ENCODE data around the gene BAIAP3. TPM values are rescaled to one million over a fixed set of nuclear protein-coding genes. Genes with fewer than 3 reads are reported as not detected.

The BAIAP3 gene
- total RNA-seq, 1 experiment from 2014 or later, result 6.8 TPM

DNA sequence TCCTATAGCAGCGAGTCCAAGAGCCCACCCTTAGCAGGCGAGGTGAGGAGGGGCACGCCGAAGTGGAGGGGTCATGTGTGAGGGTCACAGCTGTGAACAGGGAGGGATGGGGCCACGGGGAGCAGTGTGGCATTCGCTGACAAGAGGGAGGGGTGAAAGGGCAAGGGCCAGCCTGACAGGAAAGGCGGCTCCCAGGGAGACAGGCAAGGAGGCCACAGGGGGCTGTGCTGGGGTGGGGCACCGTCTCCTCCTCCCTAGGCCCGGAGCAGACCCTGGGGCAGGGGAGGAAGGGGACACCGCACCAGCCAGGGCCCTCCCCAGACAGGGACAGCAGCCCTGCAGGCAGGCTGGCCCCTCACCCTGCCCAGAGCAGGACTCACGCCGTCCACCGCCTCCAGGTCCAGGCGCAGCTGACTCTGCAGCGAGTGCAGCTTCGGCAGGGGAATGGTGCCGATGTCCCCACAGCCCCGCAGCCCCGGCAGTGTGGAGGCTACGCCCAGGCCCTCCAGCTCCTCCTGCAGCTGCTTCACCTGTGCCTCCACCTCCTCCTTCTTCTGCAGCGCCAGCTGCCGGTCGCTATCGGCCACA is 33.4 kb downstream of the BAIAP3 start:
- Histone ChIP-seq H3K4me1 (ENCODE audit: insufficient read depth, low read length) (no peaks in the 10 kb centered on the region), H3K23me2 (ENCODE audit: insufficient read length, low read depth, low read length, poor library complexity, severe bottlenecking) (no peaks in the 10 kb centered on the region), H2BK5ac (ENCODE audit: insufficient read length, low read length) (no peak overlapping the region), H2BK12ac (ENCODE audit: insufficient read length, low read depth, low read length) (no peak overlapping the region), H4K91ac (ENCODE audit: insufficient read length, low read depth, low read length) (no peak overlapping the region), H3K79me2 (ENCODE audit: insufficient read depth, low read length) (0 out of 2 replicates have a peak, but pooled peaks cover 2% of the 10 kb centered on the region), H3K79me1 (ENCODE audit: insufficient read depth, low read depth, low read length, poor library complexity, severe bottlenecking) (no peaks in the 10 kb centered on the region), H3K27me3 (ENCODE audit: insufficient read depth, low read length) (no peaks in the 10 kb centered on the region), H3K27ac (ENCODE audit: insufficient read length, low read depth, low read length) (no peak overlapping the region), H2AFZ (ENCODE audit: low read length) (no peak overlapping the region), H4K20me1 (ENCODE audit: control insufficient read depth, insufficient read depth, insufficient read length) (no peaks in the 10 kb centered on the region), H2BK20ac (ENCODE audit: low read depth, low read length, poor library complexity, severe bottlenecking) (no peak overlapping the region), H3K18ac (ENCODE audit: insufficient read length, low read depth, low read length) (no peak overlapping the region), H4K5ac (ENCODE audit: insufficient read length, low read depth, low read length) (no peak overlapping the region), H2BK120ac (ENCODE audit: low read depth, low read length, poor library complexity, severe bottlenecking) (no peak overlapping the region), H3T11ph (ENCODE audit: low read length) (no peak overlapping the region), H4K8ac (replicated peaks; ENCODE audit: insufficient read length, low read depth, low read length) (no peak overlapping the region), H3K9ac (ENCODE audit: extremely low read depth, insufficient read length, low read length) (no peak overlapping the region), H3K4ac (ENCODE audit: low read depth, low read length) (no peak overlapping the region), H3K23ac (ENCODE audit: insufficient read length, low read depth, low read length) (no peak overlapping the region), H3K9me3 (ENCODE audit: control insufficient read depth, low read depth, low read length) (no peaks in the 10 kb centered on the region), H2AK5ac (ENCODE audit: insufficient read length, low read length) (no peak overlapping the region), H3K14ac (ENCODE audit: insufficient read depth, low read length) (no peak overlapping the region), H3K56ac (ENCODE audit: insufficient read length, low read depth, low read length) (no peak overlapping the region), H2BK15ac (ENCODE audit: low read depth, low read length) (no peak overlapping the region), H3K4me2 (ENCODE audit: insufficient read depth, insufficient read length, low read length) (no peak overlapping the region)
- H3K27ac Mint-ChIP-seq, result no peak overlapping the region
- H3K9me3 Mint-ChIP-seq, result no peaks in the 10 kb centered on the region
- no peak overlapping the region for H3K4me3 Mint-ChIP-seq
- WGBS (ENCODE audit: extremely low coverage, insufficient read length, low lambda C conversion rate), result no CpG with 5 or more reads among the region's 24 CpGs
- DNase-seq, result no peak
- peaks cover 16 to 46% (median 39%) of the 10 kb centered on the region in 3 experiments; a peak in 6 of 7 replicates for H3K36me3 Mint-ChIP-seq (ENCODE audit: insufficient read depth in 1 of 3, low read depth in 3 of 3)
- TF ChIP-seq, protein P1, sequence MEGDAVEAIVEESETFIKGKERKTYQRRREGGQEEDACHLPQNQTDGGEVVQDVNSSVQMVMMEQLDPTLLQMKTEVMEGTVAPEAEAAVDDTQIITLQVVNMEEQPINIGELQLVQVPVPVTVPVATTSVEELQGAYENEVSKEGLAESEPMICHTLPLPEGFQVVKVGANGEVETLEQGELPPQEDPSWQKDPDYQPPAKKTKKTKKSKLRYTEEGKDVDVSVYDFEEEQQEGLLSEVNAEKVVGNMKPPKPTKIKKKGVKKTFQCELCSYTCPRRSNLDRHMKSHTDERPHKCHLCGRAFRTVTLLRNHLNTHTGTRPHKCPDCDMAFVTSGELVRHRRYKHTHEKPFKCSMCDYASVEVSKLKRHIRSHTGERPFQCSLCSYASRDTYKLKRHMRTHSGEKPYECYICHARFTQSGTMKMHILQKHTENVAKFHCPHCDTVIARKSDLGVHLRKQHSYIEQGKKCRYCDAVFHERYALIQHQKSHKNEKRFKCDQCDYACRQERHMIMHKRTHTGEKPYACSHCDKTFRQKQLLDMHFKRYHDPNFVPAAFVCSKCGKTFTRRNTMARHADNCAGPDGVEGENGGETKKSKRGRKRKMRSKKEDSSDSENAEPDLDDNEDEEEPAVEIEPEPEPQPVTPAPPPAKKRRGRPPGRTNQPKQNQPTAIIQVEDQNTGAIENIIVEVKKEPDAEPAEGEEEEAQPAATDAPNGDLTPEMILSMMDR (conservative IDR thresholded peaks at IDR 0.05), result no peak
- no peaks in the 10 kb centered on the region for H3K4me1 Mint-ChIP-seq
- no peaks in the 10 kb centered on the region for H3K27me3 Mint-ChIP-seq (ENCODE audit: low read depth)

Measured in H9 (cell line).